ENCODE measurements around the gene RNF212. TPM values are rescaled to one million over a fixed set of nuclear protein-coding genes. Genes with fewer than 3 reads are reported as not detected.

Gene RNF212
- total and polyA plus RNA-seq, 12 donors = 0.21 to 2.1 (median 0.31) TPM; not detected in 4

GRCh38 chr4:1080961-1081688 lies 32.2 kb downstream of the RNF212 start:
- DNase-seq = no peak
- H3K4me1 ChIP-seq = peaks cover 0 to 14% (median 0%) of the 10 kb centered on the region in 9 donors
- no peak for TF ChIP-seq CTCF (IDR thresholded peaks at IDR 0.05)
- peaks cover 0 to 60% (median 35%) of the 10 kb centered on the region in 7 donors for H3K27me3 ChIP-seq
- intact Hi-C loops (cut with DNase I) = no loop called here
- no peak overlapping the region for H3K4me3 ChIP-seq
- no peaks in the 10 kb centered on the region for H3K36me3 ChIP-seq
- WGBS, 2 donors = 56 to 67% methylated on average over 12 of the region's 12 CpGs
- no peak overlapping the region for H3K27ac ChIP-seq
- ATAC-seq = no peak
- H3K9me3 ChIP-seq = no peaks in the 10 kb centered on the region

GRCh38 chr4:1080432-1080831 lies 32.9 kb downstream of the RNF212 start:
- no peak for DNase-seq
- Histone ChIP-seq H3K36me3 (no peaks in the 10 kb centered on the region), H3K27ac (no peak overlapping the region), H3K27me3 (peaks cover 0 to 53% (median 30%) of the 10 kb centered on the region in 7 donors), H3K4me3 (no peak overlapping the region), H3K4me1 (peaks cover 0 to 14% (median 0%) of the 10 kb centered on the region in 9 donors), H3K9me3 (no peaks in the 10 kb centered on the region)
- intact Hi-C loops (cut with DNase I) = no loop called here
- no peak for ATAC-seq
- WGBS, 2 donors = 84 to 87% methylated on average over 9 of the region's 9 CpGs
- no peak for TF ChIP-seq CTCF (IDR thresholded peaks at IDR 0.05)

GRCh38 chr4:1079711-1080265 lies 33.6 kb downstream of the RNF212 start:
- DNase-seq (no peak), ATAC-seq (no peak)
- Histone ChIP-seq H3K9me3 (no peaks in the 10 kb centered on the region), H3K36me3 (no peaks in the 10 kb centered on the region), H3K4me3 (no peak overlapping the region), H3K4me1 (peaks cover 0 to 14% (median 0%) of the 10 kb centered on the region in 9 donors), H3K27ac (no peak overlapping the region), H3K27me3 (peaks cover 0 to 50% (median 26%) of the 10 kb centered on the region in 7 donors)
- intact Hi-C loops (cut with DNase I) = no loop called here
- TF ChIP-seq CTCF (IDR thresholded peaks at IDR 0.05) = no peak
- 83 to 86% methylated on average over 17 of the region's 17 CpGs for WGBS, 2 donors

- no peak for TF ChIP-seq CTCF (IDR thresholded peaks at IDR 0.05)
- no peak overlapping the region for H3K4me3 ChIP-seq
- ATAC-seq = no peak
- DNase-seq = no peak
- peaks cover 0 to 14% (median 0%) of the 10 kb centered on the region in 9 donors for H3K4me1 ChIP-seq
- no peak overlapping the region for H3K27ac ChIP-seq
- intact Hi-C loops (cut with DNase I) = no loop called here
- H3K9me3 ChIP-seq = no peaks in the 10 kb centered on the region
- no peaks in the 10 kb centered on the region for H3K36me3 ChIP-seq
- peaks cover 0 to 50% (median 26%) of the 10 kb centered on the region in 7 donors for H3K27me3 ChIP-seq
- WGBS, 2 donors = 93 to 94% methylated on average over 5 of the region's 5 CpGs
Observed at GRCh38 chr4:1078490-1078889, 34.9 kb downstream of the RNF212 start.
